Right lobe of liver (tissue), 6 donors: Measurements from ENCODE around the gene MRRF. TPM values are rescaled to one million over a fixed set of nuclear protein-coding genes. Genes with fewer than 3 reads are reported as not detected.

Experiments used
- ATAC-seq, 4 donors: fragments of 200-7000 bp; cut with Tn5 transposase; one replicate each; pipeline ENCODE4 v1.9.1; 2020; ENCODE audit warnings: mild to moderate bottlenecking in 4 of 4, moderate library complexity in 4 of 4
- DNase-seq, 3 donors: peaks; one replicate each; pipeline ENCODE4 v3.0.0-alpha.2; 2020
- H3K27ac ChIP-seq, 3 donors: fragments of 200-600 bp; one replicate each; pipeline ENCODE4 v1.8.0; 2022
- H3K27me3 ChIP-seq, 2 donors: fragments of 200-600 bp; one replicate each; pipeline ENCODE4 v1.8.0; 2022
- H3K36me3 ChIP-seq, 4 donors: fragments of 200-600 bp; sonication (generic) in 1 of 4; one replicate each; pipeline versions ENCODE4 v1.5.1 to v1.8.0; 2017 to 2022; ENCODE audit warnings: control low read depth in 1 of 4
- H3K4me1 ChIP-seq, 4 donors: fragments of 200-600 bp; sonication (generic) in 1 of 4; one replicate each; pipeline versions ENCODE4 v1.5.1 to v1.8.0; 2017 to 2022; ENCODE audit warnings: control low read depth in 1 of 4
- H3K4me3 ChIP-seq, 3 donors: fragments of 200-600 bp; one replicate each; pipeline ENCODE4 v1.8.0; 2022
- H3K9me3 ChIP-seq, 4 donors: fragments of 200-600 bp; sonication (generic) in 1 of 4; one replicate each; pipeline versions ENCODE4 v1.5.1 to v1.8.0; 2017 to 2022; ENCODE audit warnings: control low read depth in 1 of 4
- POLR2A ChIP-seq: fragments of 450-650 bp; IDR thresholded peaks from one replicate; pipeline ENCODE4 v1.6.1; 2017; ENCODE audit warnings: antibody characterized with exemption, mild to moderate bottlenecking
- WGBS: methylation state at CpG from one replicate; pipeline ENCODE4 v1.1.6; 2018; ENCODE audit warnings: low coverage, low lambda C conversion rate; ENCODE audit not compliant: insufficient coverage; ENCODE audit errors: missing lambda C conversion rate; 5-methylcytosine and 5-hydroxymethylcytosine counted together
- intact Hi-C, 2 donors: fragments of 100-400 bp; cut with DNase I; formaldehyde crosslinking; loops; one replicate each; pipeline versions ENCODE4 v1.11.2 to v1.14.1; 2022
- total RNA-seq, 6 experiments: library from RNA; depleted of rRNA in 2 of 6; stranded (reverse); fragments of >200 nt in 2 of 6; fragmentation: NEBNext Ultra II Directional in 3 of 6; extraction: Animal tissue kit (Norgen Biotek cat#: 25700) in 3 of 6; gene quantifications; one replicate each; pipeline versions ENCODE4 v1.1.0 to v1.2.4, GENCODE V29; 2016 to 2023
- TF ChIP-seq, protein P1 (sequence below), 4 donors: fragments of 200-600 bp in 3 of 4; fragments of 450-650 bp in 1 of 4; IDR thresholded peaks; one replicate each; pipeline versions ENCODE4 v1.5.1 to v1.8.0; 2016 to 2022; ENCODE audit warnings: antibody characterized with exemption in 4 of 4, mild to moderate bottlenecking in 2 of 4
- donor health status: DM: no; HTN: yes; CAD: no.
- donor health status: DM: no; HTN: no; CAD: no.
- donor health status: DM: no; HTN: no; CAD: no.
- donor health status: DM: no; HTN: yes; CAD: no.
- donor health status: DM: no; HTN: yes; CAD: no.

Gene MRRF
- total RNA-seq, 6 experiments from 2014 or later = 17.4 to 34.0 (median 22.6) TPM

DNA sequence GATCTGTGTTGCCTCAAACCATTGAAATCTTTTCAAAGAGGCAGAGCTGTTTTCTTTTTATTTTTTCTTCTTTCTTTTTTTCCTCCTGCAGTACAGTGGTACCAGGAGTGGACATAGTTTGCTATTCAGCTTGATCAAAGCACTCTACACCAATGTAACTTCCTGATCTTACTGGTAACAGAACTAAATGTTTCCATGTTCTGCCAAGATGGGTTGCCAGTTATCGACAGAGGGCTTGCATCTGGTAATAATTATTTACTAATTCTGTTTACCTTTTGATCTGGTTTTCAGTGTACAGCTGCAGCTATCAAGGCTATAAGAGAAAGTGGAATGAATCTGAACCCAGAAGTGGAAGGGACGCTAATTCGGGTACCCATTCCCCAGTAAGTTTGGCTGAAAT is 26.8 kb downstream of the MRRF start:
- Histone ChIP-seq H3K4me3 (peak overlapping the region in 2 of 3 donors; percentile 7 to 23), H3K27me3 (no peaks in the 10 kb centered on the region), H3K9me3 (no peaks in the 10 kb centered on the region), H3K4me1 (peaks cover 0 to 26% (median 11%) of the 10 kb centered on the region in 4 donors), H3K36me3 (peaks cover 0 to 21% (median 8%) of the 10 kb centered on the region in 4 donors), H3K27ac (peak overlapping the region; percentile 17 to 62 (median 39))
- ATAC-seq (peak; percentile 90 to 94 (median 92)), DNase-seq (peak in 1 of 3 donors; percentile 60)
- no peak for TF ChIP-seq POLR2A
- 33% methylated on average over 3 of the region's 3 CpGs for WGBS
- intact Hi-C loops = no loop called here

DNA sequence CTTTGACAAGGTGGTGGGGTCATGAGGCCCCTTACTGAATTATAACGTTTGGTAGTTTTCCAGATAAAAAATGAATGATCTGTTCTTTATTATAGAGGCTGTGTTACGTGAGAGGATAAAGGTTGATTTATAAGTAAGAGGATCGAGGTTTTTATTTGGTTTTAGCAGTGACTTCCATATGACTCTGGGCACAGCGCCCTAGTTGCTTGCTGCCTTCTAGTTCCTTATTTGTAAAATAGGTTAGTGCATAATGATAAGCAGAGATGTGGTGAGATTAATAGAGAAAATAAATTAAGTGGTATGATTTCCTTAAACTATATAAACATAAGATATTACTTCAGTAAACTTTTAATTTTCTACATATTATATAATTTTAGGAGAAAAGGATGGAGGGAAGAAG is 29.8 kb downstream of the MRRF start:
- 72% methylated on average over 4 of the region's 4 CpGs for WGBS
- no peaks in the 10 kb centered on the region for H3K9me3 ChIP-seq
- peaks cover 0 to 4% (median 2%) of the 10 kb centered on the region in 4 donors for H3K36me3 ChIP-seq
- no peak overlapping the region for H3K27ac ChIP-seq
- TF ChIP-seq POLR2A = no peak
- TF ChIP-seq, protein P1, sequence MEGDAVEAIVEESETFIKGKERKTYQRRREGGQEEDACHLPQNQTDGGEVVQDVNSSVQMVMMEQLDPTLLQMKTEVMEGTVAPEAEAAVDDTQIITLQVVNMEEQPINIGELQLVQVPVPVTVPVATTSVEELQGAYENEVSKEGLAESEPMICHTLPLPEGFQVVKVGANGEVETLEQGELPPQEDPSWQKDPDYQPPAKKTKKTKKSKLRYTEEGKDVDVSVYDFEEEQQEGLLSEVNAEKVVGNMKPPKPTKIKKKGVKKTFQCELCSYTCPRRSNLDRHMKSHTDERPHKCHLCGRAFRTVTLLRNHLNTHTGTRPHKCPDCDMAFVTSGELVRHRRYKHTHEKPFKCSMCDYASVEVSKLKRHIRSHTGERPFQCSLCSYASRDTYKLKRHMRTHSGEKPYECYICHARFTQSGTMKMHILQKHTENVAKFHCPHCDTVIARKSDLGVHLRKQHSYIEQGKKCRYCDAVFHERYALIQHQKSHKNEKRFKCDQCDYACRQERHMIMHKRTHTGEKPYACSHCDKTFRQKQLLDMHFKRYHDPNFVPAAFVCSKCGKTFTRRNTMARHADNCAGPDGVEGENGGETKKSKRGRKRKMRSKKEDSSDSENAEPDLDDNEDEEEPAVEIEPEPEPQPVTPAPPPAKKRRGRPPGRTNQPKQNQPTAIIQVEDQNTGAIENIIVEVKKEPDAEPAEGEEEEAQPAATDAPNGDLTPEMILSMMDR (IDR thresholded peaks at IDR 0.05) = no peak
- ATAC-seq (no peak), DNase-seq (no peak)
- intact Hi-C loops = no loop called here
- no peaks in the 10 kb centered on the region for H3K27me3 ChIP-seq
- H3K4me1 ChIP-seq = peaks cover 0 to 26% (median 11%) of the 10 kb centered on the region in 4 donors
- H3K4me3 ChIP-seq = no peak overlapping the region

DNA sequence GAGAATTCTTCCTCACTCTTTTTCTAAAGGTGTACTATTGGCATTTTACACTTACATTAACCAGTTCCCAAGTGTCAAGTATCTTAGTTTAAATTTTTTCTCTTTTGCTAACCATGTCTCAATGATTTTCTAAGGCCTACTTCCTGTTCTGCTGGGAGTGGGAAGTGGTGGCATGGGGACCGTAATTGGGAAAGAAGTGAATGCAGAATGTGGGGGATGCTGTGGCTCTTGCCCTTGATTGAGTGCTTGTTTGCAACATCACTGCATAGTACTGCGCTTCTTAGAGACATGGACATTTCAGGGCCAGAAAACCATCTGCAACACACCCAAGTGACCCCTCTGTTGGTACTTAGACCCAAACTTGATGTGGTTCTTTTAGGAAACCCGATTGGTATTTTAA is 32.8 kb downstream of the MRRF start:
- 90% methylated on average over 3 of the region's 3 CpGs for WGBS
- DNase-seq (no peak), ATAC-seq (no peak)
- peaks cover 0 to 6% (median 0%) of the 10 kb centered on the region in 4 donors for H3K4me1 ChIP-seq
- no peaks in the 10 kb centered on the region for H3K27me3 ChIP-seq
- no peak overlapping the region for H3K27ac ChIP-seq
- no peaks in the 10 kb centered on the region for H3K9me3 ChIP-seq
- peaks cover 0 to 4% (median 2%) of the 10 kb centered on the region in 4 donors for H3K36me3 ChIP-seq
- TF ChIP-seq, protein P1 (IDR thresholded peaks at IDR 0.05) = no peak
- no peak for TF ChIP-seq POLR2A
- intact Hi-C loops = no loop called here
- H3K4me3 ChIP-seq = no peak overlapping the region

DNA sequence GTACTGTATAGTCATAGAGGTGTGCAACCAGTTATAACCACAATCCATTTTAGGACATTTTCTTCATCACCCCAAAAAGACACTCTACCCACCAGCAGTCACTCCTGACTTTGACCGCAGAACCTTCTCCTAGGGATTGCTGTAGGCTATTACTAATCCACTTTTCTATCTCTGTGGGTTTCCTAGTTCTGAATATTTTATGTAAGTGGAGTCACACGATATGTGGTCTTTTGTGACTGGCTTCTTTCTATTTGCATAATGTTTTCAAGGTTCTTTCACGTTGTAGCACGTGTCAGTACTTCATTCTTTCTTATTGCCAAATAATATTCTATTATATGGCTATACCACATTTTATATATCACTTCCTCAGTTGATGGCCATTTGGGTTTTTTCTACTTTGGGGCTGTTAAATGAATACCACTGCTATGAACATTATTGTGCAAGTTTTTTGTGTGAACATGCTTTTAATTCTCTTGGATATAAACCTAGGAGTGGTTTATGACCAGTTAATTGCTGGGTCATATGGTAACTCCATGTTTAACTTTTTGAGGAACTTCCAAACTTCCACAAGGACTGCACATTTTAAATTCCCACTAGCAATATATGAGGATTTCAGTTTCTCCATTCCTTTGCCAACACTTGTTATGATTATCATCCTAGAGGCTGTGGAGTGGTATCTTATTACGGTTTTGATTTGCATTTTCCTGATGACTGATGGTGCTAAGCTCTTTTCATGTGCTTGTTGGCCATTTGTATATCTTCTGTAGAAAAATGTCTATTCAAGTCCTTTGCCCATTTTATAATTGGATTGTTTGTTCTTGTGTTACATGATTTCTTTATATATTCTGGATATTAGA is 37.8 kb downstream of the MRRF start:
- Histone ChIP-seq H3K9me3 (no peaks in the 10 kb centered on the region), H3K27ac (no peak overlapping the region), H3K27me3 (no peaks in the 10 kb centered on the region), H3K4me3 (no peak overlapping the region), H3K36me3 (peaks cover 0 to 4% (median 2%) of the 10 kb centered on the region in 4 donors), H3K4me1 (no peaks in the 10 kb centered on the region)
- intact Hi-C loops = no loop called here
- DNase-seq = no peak
- WGBS = 96% methylated on average over 5 of the region's 5 CpGs
- TF ChIP-seq, protein P1 (IDR thresholded peaks at IDR 0.05) = no peak
- TF ChIP-seq POLR2A = no peak
- no peak for ATAC-seq

DNA sequence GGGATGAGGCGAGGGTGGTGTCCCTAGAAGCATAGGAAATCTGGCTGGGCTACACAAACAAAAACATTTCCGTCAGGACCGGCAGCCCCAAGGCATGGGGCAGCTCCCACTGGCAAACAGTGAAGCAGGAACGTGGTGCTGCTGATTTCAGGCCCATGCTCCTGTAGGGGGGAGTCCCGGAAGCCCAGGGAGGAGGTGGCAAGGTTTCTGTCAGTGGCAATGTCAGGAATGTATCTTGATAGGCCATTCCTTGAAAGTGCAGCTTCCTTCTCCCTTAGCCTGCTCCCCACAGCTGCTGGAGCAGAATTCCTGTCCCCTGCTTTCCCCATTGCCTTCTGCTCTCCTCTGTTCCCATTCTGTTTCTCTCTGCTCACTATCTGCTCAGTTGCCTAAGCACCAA is 42.4 kb downstream of the MRRF start:
- TF ChIP-seq POLR2A = no peak
- TF ChIP-seq, protein P1 (IDR thresholded peaks at IDR 0.05) = no peak
- Histone ChIP-seq H3K27ac (no peak overlapping the region), H3K9me3 (no peaks in the 10 kb centered on the region), H3K4me1 (no peaks in the 10 kb centered on the region), H3K4me3 (no peak overlapping the region), H3K27me3 (no peaks in the 10 kb centered on the region), H3K36me3 (peaks cover 0 to 14% (median 1%) of the 10 kb centered on the region in 4 donors)
- ATAC-seq (peak; percentile 16 to 54 (median 42)), DNase-seq (no peak)
- intact Hi-C loops = no loop called here
- 80% methylated on average over 2 of the region's 5 CpGs for WGBS
